HG03565 (cell line): ENCODE data around the gene C2CD4D.

Experiments used
- ATAC-seq: cut with Tn5 transposase; IDR thresholded peaks from one replicate; pipeline ENCODE4 v1.9.1; 2021; ENCODE audit warnings: mild to moderate bottlenecking, moderate library complexity; ENCODE audit not compliant: unreplicated experiment

Gene C2CD4D

GRCh38 chr1:151835596-151835995 is 4.0 kb downstream of the C2CD4D start:
- ATAC-seq, result no peak

GRCh38 chr1:151834239-151834638 is 5.4 kb downstream of the C2CD4D start:
- no peak for ATAC-seq

- no peak for ATAC-seq
Measured at GRCh38 chr1:151833172-151833900, 6.3 kb downstream of the C2CD4D start.

GRCh38 chr1:151832318-151832980 is 7.2 kb downstream of the C2CD4D start:
- ATAC-seq, result no peak

- ATAC-seq, result no peak
Measured at GRCh38 chr1:151831605-151832004, 8.0 kb downstream of the C2CD4D start, which contains the start of gene RORC. TSS of gene RORC (minus strand) at chr1:151831802. CDS start at chr1:151831764, 38 bp downstream.

- no peak for ATAC-seq
Measured at GRCh38 chr1:151831256-151831591, 8.4 kb downstream of the C2CD4D start.

- ATAC-seq, result no peak
Measured at GRCh38 chr1:151830055-151830454, 9.6 kb downstream of the C2CD4D start.

- no peak for ATAC-seq
Measured at GRCh38 chr1:151829352-151830046, 10.1 kb downstream of the C2CD4D start.

GRCh38 chr1:151828921-151829320 is 10.7 kb downstream of the C2CD4D start:
- ATAC-seq, result no peak

- ATAC-seq, result no peak
Measured at GRCh38 chr1:151827853-151828252, 11.8 kb downstream of the C2CD4D start.

GRCh38 chr1:151825751-151826660 is 13.6 kb downstream of the C2CD4D start:
- ATAC-seq, result no peak

GRCh38 chr1:151825204-151825603 is 14.4 kb downstream of the C2CD4D start:
- ATAC-seq, result no peak

GRCh38 chr1:151823175-151823574 is 16.4 kb downstream of the C2CD4D start:
- ATAC-seq, result no peak

- ATAC-seq, result no peak
Measured at GRCh38 chr1:151822404-151822803, 17.2 kb downstream of the C2CD4D start.

GRCh38 chr1:151820940-151821339 is 18.7 kb downstream of the C2CD4D start:
- ATAC-seq, result no peak

GRCh38 chr1:151819976-151820623 is 19.5 kb downstream of the C2CD4D start:
- ATAC-seq, result no peak

GRCh38 chr1:151819227-151819835 is 20.3 kb downstream of the C2CD4D start:
- no peak for ATAC-seq

- no peak for ATAC-seq
Measured at GRCh38 chr1:151817353-151817730, 22.3 kb downstream of the C2CD4D start.

- no peak for ATAC-seq
Measured at GRCh38 chr1:151816548-151817352, 22.9 kb downstream of the C2CD4D start.
